ENCODE results near the gene AKR1C1.
"Not testable (repeated sequence)": the region's sequence is repeated elsewhere in the genome, so short reads cannot be mapped to it uniquely, and the experiment has no call there.

- TF ChIP-seq CTCF (IDR thresholded peaks at IDR 0.05 in 2 of 3, conservative IDR thresholded peaks at IDR 0.05 in 1 of 3; ENCODE audit: borderline replicate concordance in 1 of 3, insufficient read depth in 1 of 3, low read depth in 2 of 3, low read length in 2 of 3); POLR2A (IDR thresholded peaks at IDR 0.05; ENCODE audit: borderline replicate concordance, extremely low read depth, insufficient read depth, insufficient read length); EZH2 (IDR thresholded peaks at IDR 0.05); ZFX (IDR thresholded peaks at IDR 0.05); SRF (IDR thresholded peaks at IDR 0.05; ENCODE audit: low read depth); TCF7L2 (IDR thresholded peaks at IDR 0.05; ENCODE audit: borderline replicate concordance, extremely low read depth, insufficient read depth, insufficient read length); ZNF274 (IDR thresholded peaks at IDR 0.05; ENCODE audit: low read depth, low read length); SIN3A (IDR thresholded peaks at IDR 0.05; ENCODE audit: low read depth); EZH2phosphoT487 (IDR thresholded peaks at IDR 0.05; ENCODE audit: borderline replicate concordance); ZBTB33 (IDR thresholded peaks at IDR 0.05; ENCODE audit: extremely low read depth, insufficient replicate concordance, low read length); POLR2AphosphoS5 (IDR thresholded peaks at IDR 0.05; ENCODE audit: low read depth, low read length): not testable (repeated sequence)
These were observed 40.8 kb downstream of the AKR1C1 start for GRCh38 chr10:5004030-5004385.

Measured in HCT116 (cell line).